Measurements from ENCODE around the gene TRIM71. TPM values are rescaled to one million over a fixed set of nuclear protein-coding genes. Genes with fewer than 3 reads are reported as not detected.
A peak's percentile ranks its signal among the peaks of the same experiment; 100 is the strongest.
"Not testable (repeated sequence)": the region's sequence is repeated elsewhere in the genome, so short reads cannot be mapped to it uniquely, and the experiment has no call there.

TRIM71 gene
- polyA plus RNA-seq (ENCODE audit: insufficient read length in 4 of 4): 1 to 10 TPM; 5.1 to 9.4 (median 7.2) TPM

DNA sequence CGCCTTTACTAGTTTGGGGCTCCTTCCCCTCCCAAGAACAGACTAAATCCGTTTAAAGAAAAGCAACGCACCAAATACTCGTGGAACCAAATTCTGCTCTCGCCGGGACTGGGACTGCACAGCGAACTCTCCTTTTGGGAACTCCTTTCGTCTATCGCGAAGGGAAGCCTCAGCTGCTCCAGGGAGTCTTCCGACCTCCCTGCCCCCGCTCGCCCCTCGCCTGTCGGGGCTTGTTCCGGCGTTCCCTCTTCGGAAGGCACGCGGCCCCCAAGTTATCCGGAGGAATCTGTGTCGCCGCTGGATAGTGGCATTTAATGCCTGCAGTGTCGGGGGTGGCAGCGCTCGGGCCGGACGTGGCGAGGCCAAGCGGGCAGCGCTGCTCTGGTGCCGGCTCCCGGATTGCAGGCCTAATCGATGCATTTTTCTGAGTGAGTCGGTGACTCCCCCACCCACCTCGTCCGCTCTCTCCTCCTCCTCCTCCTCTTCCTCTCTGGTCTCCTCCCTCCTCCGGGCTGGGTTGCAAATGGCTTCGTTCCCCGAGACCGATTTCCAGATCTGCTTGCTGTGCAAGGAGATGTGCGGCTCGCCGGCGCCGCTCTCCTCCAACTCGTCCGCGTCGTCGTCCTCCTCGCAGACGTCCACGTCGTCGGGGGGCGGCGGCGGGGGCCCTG is at the start of gene TRIM71:
TSS of gene TRIM71 (plus strand) at position 440 of the 671 bp plus-strand sequence. CDS start at position 524, 84 bp downstream.
- DNase-seq (ENCODE audit: low read depth in 4 of 4, low spot score in 2 of 4): peak in 1 of 4 donors; percentile 34

DNA sequence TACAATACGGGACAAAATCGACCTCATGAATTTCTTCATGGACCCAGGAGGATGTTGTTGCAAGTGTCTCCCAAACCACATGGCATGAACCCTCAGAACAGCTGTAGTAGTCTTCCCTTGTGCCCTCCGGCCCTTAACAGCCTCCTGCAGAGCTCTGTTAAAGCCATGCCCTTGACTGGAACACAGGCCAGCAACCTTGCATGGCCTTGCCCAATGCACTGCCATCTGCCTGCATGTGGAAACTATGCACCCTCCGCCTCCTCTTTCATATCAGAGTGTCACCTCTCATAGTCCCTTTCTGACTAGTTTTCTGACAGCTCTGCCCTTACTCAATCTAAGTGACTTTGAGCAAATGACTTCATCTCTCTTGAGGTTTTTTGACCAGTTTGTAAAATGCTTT is 39.4 kb upstream of the TRIM71 start:
- DNase-seq (ENCODE audit: low read depth in 4 of 4, low spot score in 2 of 4): no peak

DNA sequence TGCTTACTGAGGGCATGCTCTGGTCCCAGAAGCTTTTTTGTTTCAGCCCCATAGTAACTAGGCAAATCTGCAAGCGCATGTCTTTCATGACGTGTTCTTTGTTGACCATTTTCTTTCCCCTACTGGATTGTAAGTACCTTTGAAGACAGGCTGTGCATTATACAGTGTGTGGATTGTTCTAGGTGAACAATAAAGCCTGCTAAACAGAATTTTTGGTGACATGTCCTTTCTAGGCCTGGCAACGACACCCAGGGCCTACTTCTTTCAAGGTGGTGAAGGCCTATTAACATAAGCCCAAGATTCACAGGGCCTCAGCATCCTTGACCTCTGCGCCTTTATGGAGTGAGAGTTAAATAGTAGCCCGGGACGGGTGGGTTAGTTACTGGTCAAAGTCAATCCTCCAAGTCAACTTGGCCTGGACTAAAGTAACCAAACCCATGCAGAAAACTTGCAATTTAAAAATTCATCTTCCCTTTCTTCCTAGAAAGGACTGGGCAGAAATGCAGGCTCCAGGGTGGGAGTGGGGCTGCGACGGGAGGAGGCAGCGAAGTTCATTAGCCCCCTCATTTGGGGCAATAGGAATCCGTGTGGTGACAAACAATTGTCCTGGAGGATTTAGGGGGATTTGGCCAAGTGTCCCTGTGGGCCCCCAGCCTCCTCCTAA is 37.6 kb upstream of the TRIM71 start:
- DNase-seq (ENCODE audit: low read depth in 4 of 4, low spot score in 2 of 4): no peak

DNA sequence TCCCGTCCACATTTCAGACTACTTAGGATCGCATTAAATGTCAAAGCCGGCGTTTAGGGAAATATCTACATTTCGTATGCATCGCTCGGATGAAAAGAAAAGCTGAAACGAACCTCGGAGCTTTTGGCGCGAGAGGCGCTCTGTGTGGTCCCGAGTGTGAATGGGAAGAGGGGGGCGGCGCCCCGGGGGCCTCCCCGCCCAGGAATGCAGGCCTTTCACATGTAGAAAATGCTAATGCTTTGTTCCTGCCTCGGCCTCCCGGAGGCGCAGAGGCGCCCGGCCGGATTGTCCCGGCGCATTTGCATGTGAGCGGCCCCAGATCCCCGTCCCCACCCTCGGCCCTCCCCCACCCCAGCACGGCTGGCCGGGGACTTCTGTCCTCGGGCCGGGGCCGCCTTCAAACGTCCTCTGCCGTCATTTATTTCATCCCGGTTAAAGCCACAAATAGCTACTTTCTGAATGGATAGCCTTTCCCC is 37.0 kb upstream of the TRIM71 start:
- DNase-seq (ENCODE audit: low read depth in 4 of 4, low spot score in 2 of 4): peak in 3 of 4 donors; percentile 39 to 50 (median 45)

GRCh38 chr3:32781211-32781968 is 36.4 kb upstream of the TRIM71 start:
- DNase-seq (ENCODE audit: low read depth in 4 of 4, low spot score in 2 of 4): peak; percentile 63 to 65 (median 64)

DNA sequence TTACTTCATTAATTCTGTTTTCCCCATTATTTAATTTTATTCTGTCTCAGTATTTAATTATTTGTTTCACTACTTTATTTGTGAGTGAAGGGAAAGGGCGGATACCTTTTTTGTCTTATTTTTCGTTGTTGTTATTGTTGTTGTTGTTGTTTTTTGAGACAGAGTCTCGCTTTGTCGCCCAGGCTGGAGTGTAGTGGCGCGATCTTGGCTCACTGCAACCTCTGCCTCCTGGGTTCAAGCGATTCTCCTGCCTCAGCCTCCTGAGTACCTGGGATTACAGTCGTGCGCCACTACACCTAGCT is 35.9 kb upstream of the TRIM71 start:
- DNase-seq (ENCODE audit: low read depth in 4 of 4, low spot score in 2 of 4): not testable (repeated sequence)

DNA sequence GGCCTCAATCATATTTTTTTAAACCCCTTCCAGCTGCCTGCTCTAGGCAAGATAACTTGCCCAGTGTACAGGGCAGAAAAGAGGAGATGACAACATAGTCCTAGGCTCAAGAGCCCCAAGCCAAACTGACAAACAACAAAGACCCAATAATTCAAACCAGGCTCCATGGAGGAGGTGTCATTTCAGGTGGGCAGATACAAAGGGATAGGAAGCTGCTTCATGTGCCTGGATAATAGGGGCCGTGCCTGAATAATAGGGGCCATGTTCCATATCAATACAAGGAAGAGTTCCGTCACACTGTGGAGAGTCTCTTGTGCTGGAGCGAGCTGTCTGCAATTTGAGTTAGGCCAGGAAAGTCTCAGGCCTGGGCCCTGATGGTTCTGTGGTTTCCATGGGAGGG is 35.4 kb upstream of the TRIM71 start:
- no peak for DNase-seq (ENCODE audit: low read depth in 4 of 4, low spot score in 2 of 4)

DNA sequence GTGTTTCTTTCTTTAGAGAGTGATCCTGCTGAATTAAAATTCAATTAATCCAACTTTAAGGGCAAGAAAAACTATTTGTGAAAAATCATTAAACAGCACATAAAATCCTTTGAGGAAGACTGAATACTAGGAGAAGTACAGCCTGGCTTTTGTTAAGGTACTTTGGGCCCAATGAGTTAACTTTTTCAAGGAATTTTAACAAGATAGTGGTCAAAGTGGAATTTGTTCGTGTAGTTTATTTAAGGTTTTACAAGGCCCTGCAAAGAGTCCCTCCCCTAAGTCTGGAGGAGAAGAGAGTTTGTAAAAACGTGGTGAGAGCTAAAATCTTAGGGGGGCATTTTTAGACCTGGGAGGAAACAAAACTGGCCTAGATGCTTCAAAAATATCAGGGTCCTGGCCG is 26.0 kb upstream of the TRIM71 start:
- no peak for DNase-seq (ENCODE audit: low read depth in 4 of 4, low spot score in 2 of 4)

DNA sequence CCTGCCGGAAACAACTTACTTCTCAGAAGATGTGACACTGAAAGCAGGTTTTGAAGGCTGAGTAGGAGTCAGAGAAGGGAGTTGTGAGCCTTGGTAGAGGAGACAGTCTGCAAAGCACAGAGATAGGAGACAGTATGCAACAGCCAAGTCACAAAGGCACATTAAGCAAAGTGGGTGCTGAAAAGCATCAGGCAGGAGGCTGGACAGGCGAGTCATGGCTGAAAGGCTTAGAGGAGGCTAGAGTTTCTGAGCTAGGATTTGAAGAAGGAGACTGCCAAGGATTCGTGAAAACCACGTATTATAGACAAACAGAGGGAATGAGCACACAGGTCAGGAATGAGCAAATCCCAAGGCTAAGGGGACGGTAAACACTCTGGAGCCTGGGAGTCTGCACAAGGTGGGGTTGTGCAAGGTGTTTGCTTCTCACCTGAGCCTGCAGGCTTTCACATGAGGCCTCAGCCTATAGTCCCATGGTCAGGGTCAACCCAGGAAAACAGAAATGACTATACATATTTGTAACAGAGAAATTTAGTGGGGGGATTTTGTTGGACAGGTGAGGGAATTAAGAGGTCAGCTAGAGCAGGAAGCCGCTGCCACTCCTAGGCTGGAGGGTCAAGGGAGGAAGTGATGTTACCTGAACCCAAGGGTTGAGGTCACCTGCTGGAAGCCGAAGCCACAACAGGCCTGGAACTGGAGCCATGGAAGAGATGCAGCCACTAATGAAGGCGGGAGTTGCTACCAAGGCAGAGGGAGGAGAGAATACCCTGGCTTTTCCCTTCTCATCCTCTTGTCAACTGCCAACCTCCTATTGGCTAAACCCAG is 23.1 kb upstream of the TRIM71 start:
- no peak for DNase-seq (ENCODE audit: low read depth in 4 of 4, low spot score in 2 of 4)

- DNase-seq (ENCODE audit: low read depth in 4 of 4, low spot score in 2 of 4): not testable (repeated sequence)
These were observed 21.3 kb upstream of the TRIM71 start for GRCh38 chr3:32796384-32796950.

DNA sequence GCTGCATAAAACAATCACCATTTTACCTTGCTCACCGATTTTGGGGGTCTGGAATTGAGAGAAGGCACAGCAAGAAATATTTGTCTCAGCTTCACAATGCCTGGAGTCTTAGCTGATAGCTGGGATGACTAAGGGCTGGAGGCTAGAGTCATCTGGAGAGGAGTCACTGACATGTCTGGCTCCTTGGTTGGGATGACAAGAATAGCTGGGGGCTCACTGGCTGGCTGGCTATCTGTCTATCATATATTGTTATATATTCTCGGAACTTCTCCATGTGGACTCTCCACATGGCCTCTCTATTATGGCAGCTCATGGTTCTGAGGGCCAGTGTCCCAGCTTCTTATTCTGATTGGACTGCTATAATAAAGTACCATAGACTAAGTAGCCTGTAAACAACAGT is 20.0 kb upstream of the TRIM71 start:
- DNase-seq (ENCODE audit: low read depth in 4 of 4, low spot score in 2 of 4): no peak

GRCh38 chr3:32801440-32801839 is 16.4 kb upstream of the TRIM71 start:
- DNase-seq (ENCODE audit: low read depth in 4 of 4, low spot score in 2 of 4): not testable (repeated sequence)

GRCh38 chr3:32813180-32813579 is 4.6 kb upstream of the TRIM71 start:
- DNase-seq (ENCODE audit: low read depth in 4 of 4, low spot score in 2 of 4): peak in 1 of 4 donors; percentile 44

DNA sequence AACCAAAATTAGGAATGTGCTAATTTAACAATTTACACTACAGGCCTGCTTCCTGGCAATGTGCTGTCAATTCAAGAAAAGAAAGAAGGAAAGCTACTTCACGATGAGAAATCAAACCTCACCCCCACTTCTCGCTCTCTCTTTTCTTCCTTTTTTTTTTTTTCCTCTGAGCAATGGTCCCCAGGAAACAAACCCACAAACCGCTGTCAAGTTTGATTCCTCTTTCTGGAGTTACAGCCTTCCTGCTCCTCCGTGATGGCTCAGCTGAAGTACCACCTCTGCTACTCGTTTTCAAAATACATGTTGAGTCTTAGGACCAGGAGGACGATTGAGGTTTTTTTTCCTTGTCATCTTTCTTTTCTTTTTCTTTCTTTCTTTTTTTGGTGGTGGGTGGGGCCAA is 3.4 kb upstream of the TRIM71 start:
- no peak for DNase-seq (ENCODE audit: low read depth in 4 of 4, low spot score in 2 of 4)

GRCh38 chr3:32815841-32816438 is 1.9 kb upstream of the TRIM71 start:
- DNase-seq (ENCODE audit: low read depth in 4 of 4, low spot score in 2 of 4): no peak

DNA sequence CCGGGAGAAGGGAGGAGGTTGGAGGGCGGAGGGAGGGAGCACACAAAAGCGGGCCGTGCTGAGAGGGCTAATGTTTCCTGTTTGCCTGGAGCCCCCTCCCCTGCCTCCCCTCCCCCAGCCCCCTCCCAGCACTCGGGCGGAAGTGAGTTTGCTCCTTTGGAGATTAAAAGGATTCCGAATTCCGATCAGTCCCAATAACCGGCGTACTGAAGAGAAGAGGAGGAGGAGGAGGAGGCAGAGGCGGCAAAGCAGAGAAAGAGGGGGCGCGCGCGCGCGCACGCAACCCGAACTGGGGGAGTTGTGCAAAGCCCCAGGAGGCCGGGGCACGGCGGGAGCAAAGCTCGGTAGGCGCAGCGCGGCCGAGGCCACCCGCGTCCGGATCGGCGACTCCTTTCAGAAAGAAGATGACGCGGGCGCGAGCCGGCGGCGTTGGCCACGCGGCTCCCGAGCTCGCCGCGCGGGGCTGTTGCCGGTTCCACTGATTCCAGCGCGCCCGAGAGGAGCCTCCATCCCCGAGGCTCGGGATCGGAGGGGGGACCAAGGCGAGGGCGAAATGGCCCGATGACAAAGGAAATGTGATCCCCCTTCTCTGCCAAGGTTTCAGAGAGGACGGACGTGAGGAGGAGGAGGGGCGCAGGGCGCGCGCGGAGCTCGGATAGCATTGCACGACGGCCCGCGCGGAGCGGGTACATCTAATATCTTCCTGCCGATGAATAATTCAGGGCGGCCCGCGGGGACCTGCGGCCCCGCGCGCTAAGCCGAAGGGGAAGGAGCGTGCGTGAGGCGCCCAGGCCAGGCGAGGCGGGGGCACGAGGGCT is 1.1 kb upstream of the TRIM71 start:
- peak in 1 of 4 donors; percentile 60 for DNase-seq (ENCODE audit: low read depth in 4 of 4, low spot score in 2 of 4)

- no peak for DNase-seq (ENCODE audit: low read depth in 4 of 4, low spot score in 2 of 4)
These were observed 590 bp upstream of the TRIM71 start for GRCh38 chr3:32817257-32817557.

DNA sequence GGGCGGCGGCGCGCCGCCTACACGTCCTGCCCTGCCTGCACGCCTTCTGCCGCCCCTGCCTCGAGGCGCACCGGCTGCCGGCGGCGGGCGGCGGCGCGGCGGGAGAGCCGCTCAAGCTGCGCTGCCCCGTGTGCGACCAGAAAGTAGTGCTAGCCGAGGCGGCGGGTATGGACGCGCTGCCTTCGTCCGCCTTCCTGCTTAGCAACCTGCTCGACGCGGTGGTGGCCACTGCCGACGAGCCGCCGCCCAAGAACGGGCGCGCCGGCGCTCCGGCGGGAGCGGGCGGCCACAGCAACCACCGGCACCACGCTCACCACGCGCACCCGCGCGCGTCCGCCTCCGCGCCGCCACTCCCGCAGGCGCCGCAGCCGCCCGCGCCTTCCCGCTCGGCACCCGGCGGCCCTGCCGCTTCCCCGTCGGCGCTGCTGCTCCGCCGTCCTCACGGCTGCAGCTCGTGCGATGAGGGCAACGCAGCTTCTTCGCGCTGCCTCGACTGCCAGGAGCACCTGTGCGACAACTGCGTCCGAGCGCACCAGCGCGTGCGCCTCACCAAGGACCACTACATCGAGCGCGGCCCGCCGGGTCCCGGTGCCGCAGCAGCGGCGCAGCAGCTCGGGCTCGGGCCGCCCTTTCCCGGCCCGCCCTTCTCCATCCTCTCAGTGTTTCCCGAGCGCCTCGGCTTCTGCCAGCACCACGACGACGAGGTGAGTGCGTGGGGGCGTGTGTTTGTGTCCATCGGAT is 602 bp downstream of the TRIM71 start:
- DNase-seq (ENCODE audit: low read depth in 4 of 4, low spot score in 2 of 4): no peak
